ENCODE results near the gene SCG5.

Gene SCG5

GRCh38 chr15:32659340-32660155 lies 18.0 kb downstream of the SCG5 start:
- DNase-seq (ENCODE audit: low read depth, low spot score): peak; percentile 68

GRCh38 chr15:32663671-32664070 lies 22.2 kb downstream of the SCG5 start:
- no peak for DNase-seq (ENCODE audit: low read depth, low spot score)

GRCh38 chr15:32664796-32665195 lies 23.3 kb downstream of the SCG5 start:
- no peak for DNase-seq (ENCODE audit: low read depth, low spot score)

- no peak for DNase-seq (ENCODE audit: low read depth, low spot score)
Observed at GRCh38 chr15:32667321-32667720, 25.8 kb downstream of the SCG5 start.

- no peak for DNase-seq (ENCODE audit: low read depth, low spot score)
Observed at GRCh38 chr15:32668942-32669341, 27.4 kb downstream of the SCG5 start.

GRCh38 chr15:32669896-32670611 lies 28.5 kb downstream of the SCG5 start:
- DNase-seq (ENCODE audit: low read depth, low spot score): peak; percentile 80

GRCh38 chr15:32670623-32671022 lies 29.1 kb downstream of the SCG5 start:
- no peak for DNase-seq (ENCODE audit: low read depth, low spot score)

GRCh38 chr15:32671339-32672325 lies 30.1 kb downstream of the SCG5 start:
- DNase-seq (ENCODE audit: low read depth, low spot score): no peak

GRCh38 chr15:32674681-32675080 lies 33.2 kb downstream of the SCG5 start:
- no peak for DNase-seq (ENCODE audit: low read depth, low spot score)

- DNase-seq (ENCODE audit: low read depth, low spot score): no peak
Observed at GRCh38 chr15:32675466-32675865, 34.0 kb downstream of the SCG5 start.

- no peak for DNase-seq (ENCODE audit: low read depth, low spot score)
Observed at GRCh38 chr15:32676169-32676568, 34.7 kb downstream of the SCG5 start.

- DNase-seq (ENCODE audit: low read depth, low spot score): no peak
Observed at GRCh38 chr15:32677238-32677750, 35.8 kb downstream of the SCG5 start.

GRCh38 chr15:32679298-32679690 lies 37.8 kb downstream of the SCG5 start:
- DNase-seq (ENCODE audit: low read depth, low spot score): no peak

- DNase-seq (ENCODE audit: low read depth, low spot score): no peak
Observed at GRCh38 chr15:32682569-32682968, 41.1 kb downstream of the SCG5 start.

GRCh38 chr15:32682977-32683630 lies 41.6 kb downstream of the SCG5 start:
- DNase-seq (ENCODE audit: low read depth, low spot score): no peak

- DNase-seq (ENCODE audit: low read depth, low spot score): no peak
Observed at GRCh38 chr15:32683906-32684584, 42.5 kb downstream of the SCG5 start.

GRCh38 chr15:32685576-32685975 lies 44.1 kb downstream of the SCG5 start:
- no peak for DNase-seq (ENCODE audit: low read depth, low spot score)

- no peak for DNase-seq (ENCODE audit: low read depth, low spot score)
Observed at GRCh38 chr15:32687556-32687955, 46.0 kb downstream of the SCG5 start.

- no peak for DNase-seq (ENCODE audit: low read depth, low spot score)
Observed at GRCh38 chr15:32688151-32688639, 46.7 kb downstream of the SCG5 start.

- no peak for DNase-seq (ENCODE audit: low read depth, low spot score)
Observed at GRCh38 chr15:32690941-32691688, 49.6 kb downstream of the SCG5 start.
